Stimulated activated CD8-positive, alpha-beta memory T cell treated with anti-CD3 and anti-CD28 coated beads, Interleukin-4, amount 100 ng/mL, for 1 hour (primary cell): ENCODE results near the gene PLCXD3.

Experiments used
- DNase-seq, 2 donors: peaks; one replicate each; pipeline ENCODE4 v3.0.0-alpha.2; 2020; ENCODE audit warnings: low read depth in 2 of 2, low spot score in 1 of 2

The PLCXD3 gene

GRCh38 chr5:41415242-41415641 lies 95.2 kb downstream of the PLCXD3 start:
- no peak for DNase-seq

GRCh38 chr5:41414598-41414997 lies 95.8 kb downstream of the PLCXD3 start:
- no peak for DNase-seq

GRCh38 chr5:41413074-41413473 lies 97.3 kb downstream of the PLCXD3 start:
- no peak for DNase-seq

GRCh38 chr5:41412496-41412895 lies 97.9 kb downstream of the PLCXD3 start:
- DNase-seq: no peak

- DNase-seq: no peak
Observed at GRCh38 chr5:41410737-41411136, 99.7 kb downstream of the PLCXD3 start.

- DNase-seq: no peak
Observed at GRCh38 chr5:41410307-41410706, 100.1 kb downstream of the PLCXD3 start.

GRCh38 chr5:41408676-41409443 lies 101.5 kb downstream of the PLCXD3 start:
- no peak for DNase-seq

GRCh38 chr5:41406936-41407335 lies 103.5 kb downstream of the PLCXD3 start:
- DNase-seq: no peak

- DNase-seq: no peak
Observed at GRCh38 chr5:41406424-41406823, 104.0 kb downstream of the PLCXD3 start.

- no peak for DNase-seq
Observed at GRCh38 chr5:41404757-41405156, 105.6 kb downstream of the PLCXD3 start.

- DNase-seq: no peak
Observed at GRCh38 chr5:41403846-41404245, 106.6 kb downstream of the PLCXD3 start.

GRCh38 chr5:41402845-41403244 lies 107.6 kb downstream of the PLCXD3 start:
- no peak for DNase-seq

GRCh38 chr5:41399839-41400238 lies 110.6 kb downstream of the PLCXD3 start:
- no peak for DNase-seq

- DNase-seq: no peak
Observed at GRCh38 chr5:41392016-41392415, 118.4 kb downstream of the PLCXD3 start.

- no peak for DNase-seq
Observed at GRCh38 chr5:41374631-41375030, 135.8 kb downstream of the PLCXD3 start.

GRCh38 chr5:41373230-41373629 lies 137.2 kb downstream of the PLCXD3 start:
- DNase-seq: no peak

GRCh38 chr5:41371738-41372137 lies 138.7 kb downstream of the PLCXD3 start:
- no peak for DNase-seq

- no peak for DNase-seq
Observed at GRCh38 chr5:41370482-41370881, 139.9 kb downstream of the PLCXD3 start.

- no peak for DNase-seq
Observed at GRCh38 chr5:41369799-41370198, 140.6 kb downstream of the PLCXD3 start.

- no peak for DNase-seq
Observed at GRCh38 chr5:41368158-41368557, 142.2 kb downstream of the PLCXD3 start.

GRCh38 chr5:41365369-41365768 lies 145.0 kb downstream of the PLCXD3 start:
- DNase-seq: no peak

GRCh38 chr5:41364346-41364745 lies 146.1 kb downstream of the PLCXD3 start:
- DNase-seq: no peak

GRCh38 chr5:41363343-41363986 lies 146.9 kb downstream of the PLCXD3 start:
- DNase-seq: no peak
